SW480 (cell line): ENCODE results near the gene NXPH3.
"Not testable (repeated sequence)": the region's sequence is repeated elsewhere in the genome, so short reads cannot be mapped to it uniquely, and the experiment has no call there.

Source experiments
- DNase-seq: peaks from one replicate; pipeline ENCODE4 v3.0.0-alpha.2; 2016; ENCODE audit warnings: low spot score

NXPH3 gene

GRCh38 chr17:49554694-49555494, 20.8 kb upstream of the NXPH3 start:
- DNase-seq, result no peak

- DNase-seq, result no peak
Measured at GRCh38 chr17:49555495-49556222, 20.0 kb upstream of the NXPH3 start.

GRCh38 chr17:49556223-49556943, 19.3 kb upstream of the NXPH3 start:
- DNase-seq, result peak; percentile 81

- peak; percentile 73 for DNase-seq
Measured at GRCh38 chr17:49557312-49558024, 18.2 kb upstream of the NXPH3 start.

- peak; percentile 43 for DNase-seq
Measured at GRCh38 chr17:49564638-49565037, 11.0 kb upstream of the NXPH3 start.

GRCh38 chr17:49565948-49566491, 9.7 kb upstream of the NXPH3 start:
- DNase-seq, result peak; percentile 53

- DNase-seq, result no peak
Measured at GRCh38 chr17:49566668-49567071, 9.0 kb upstream of the NXPH3 start.

- DNase-seq, result no peak
Measured at GRCh38 chr17:49567104-49567521, 8.6 kb upstream of the NXPH3 start.

GRCh38 chr17:49567871-49568694, 7.6 kb upstream of the NXPH3 start:
- DNase-seq, result peak; percentile 87

- DNase-seq, result not testable (repeated sequence)
Measured at GRCh38 chr17:49568695-49569047, 7.0 kb upstream of the NXPH3 start.

GRCh38 chr17:49570540-49571242, 5.0 kb upstream of the NXPH3 start:
- no peak for DNase-seq

- no peak for DNase-seq
Measured at GRCh38 chr17:49571283-49571682, 4.4 kb upstream of the NXPH3 start.

- no peak for DNase-seq
Measured at GRCh38 chr17:49571764-49572163, 3.9 kb upstream of the NXPH3 start.

- DNase-seq, result no peak
Measured at GRCh38 chr17:49572226-49572625, 3.4 kb upstream of the NXPH3 start.

GRCh38 chr17:49572806-49573420, 2.8 kb upstream of the NXPH3 start:
- DNase-seq, result no peak

GRCh38 chr17:49573510-49574322, 2.0 kb upstream of the NXPH3 start:
- no peak for DNase-seq

GRCh38 chr17:49574323-49574781, 1.3 kb upstream of the NXPH3 start:
- no peak for DNase-seq

- DNase-seq, result no peak
Measured at GRCh38 chr17:49574945-49575678, 559 bp upstream of the NXPH3 start.
